ENCODE measurements around the gene TPRN.
"Not testable (repeated sequence)": the region's sequence is repeated elsewhere in the genome, so short reads cannot be mapped to it uniquely, and the experiment has no call there.

Gene TPRN

GRCh38 chr9:137239541-137240200 is 39.1 kb upstream of the TPRN start:
- H3K27ac Mint-ChIP-seq, H3K36me3 Mint-ChIP-seq, H3K9me3 Mint-ChIP-seq, H3K27me3 Mint-ChIP-seq: not testable (repeated sequence)
- Mint-ChIP-seq H3K4me3 (peak overlapping the region; percentile 81), H3K4me1 (peaks cover 16% of the 10 kb centered on the region)

GRCh38 chr9:137237759-137238726 is 37.5 kb upstream of the TPRN start:
- Mint-ChIP-seq H3K4me3 (no peak overlapping the region), H3K9me3 (no peaks in the 10 kb centered on the region), H3K27me3 (no peaks in the 10 kb centered on the region), H3K36me3 (peaks cover 7% of the 10 kb centered on the region), H3K4me1 (peaks cover 16% of the 10 kb centered on the region), H3K27ac (no peak overlapping the region)

GRCh38 chr9:137236936-137237421 is 36.4 kb upstream of the TPRN start:
- Mint-ChIP-seq H3K36me3 (no peaks in the 10 kb centered on the region), H3K4me3 (no peak overlapping the region), H3K27ac (no peak overlapping the region), H3K9me3 (no peaks in the 10 kb centered on the region), H3K4me1 (peaks cover 9% of the 10 kb centered on the region), H3K27me3 (no peaks in the 10 kb centered on the region)

- H3K4me1 Mint-ChIP-seq, result peaks cover 9% of the 10 kb centered on the region
- no peak overlapping the region for H3K27ac Mint-ChIP-seq
- H3K27me3 Mint-ChIP-seq, result no peaks in the 10 kb centered on the region
- H3K4me3 Mint-ChIP-seq, result no peak overlapping the region
- no peaks in the 10 kb centered on the region for H3K9me3 Mint-ChIP-seq
- no peaks in the 10 kb centered on the region for H3K36me3 Mint-ChIP-seq
Measured at GRCh38 chr9:137236238-137236935, 35.8 kb upstream of the TPRN start.

GRCh38 chr9:137235424-137236237 is 35.1 kb upstream of the TPRN start:
- Mint-ChIP-seq H3K4me3 (no peak overlapping the region), H3K36me3 (no peaks in the 10 kb centered on the region), H3K27me3 (no peaks in the 10 kb centered on the region), H3K27ac (no peak overlapping the region), H3K9me3 (no peaks in the 10 kb centered on the region), H3K4me1 (peaks cover 9% of the 10 kb centered on the region)

GRCh38 chr9:137234758-137235423 is 34.4 kb upstream of the TPRN start:
- no peaks in the 10 kb centered on the region for H3K27me3 Mint-ChIP-seq
- no peak overlapping the region for H3K4me3 Mint-ChIP-seq
- peaks cover 9% of the 10 kb centered on the region for H3K4me1 Mint-ChIP-seq
- H3K9me3 Mint-ChIP-seq, result no peaks in the 10 kb centered on the region
- no peaks in the 10 kb centered on the region for H3K36me3 Mint-ChIP-seq
- no peak overlapping the region for H3K27ac Mint-ChIP-seq

- Mint-ChIP-seq H3K4me3 (no peak overlapping the region), H3K36me3 (no peaks in the 10 kb centered on the region), H3K27ac (no peak overlapping the region), H3K27me3 (no peaks in the 10 kb centered on the region), H3K9me3 (no peaks in the 10 kb centered on the region), H3K4me1 (peaks cover 8% of the 10 kb centered on the region)
Measured at GRCh38 chr9:137234055-137234697, 33.6 kb upstream of the TPRN start.

GRCh38 chr9:137233143-137233980 is 32.8 kb upstream of the TPRN start:
- Mint-ChIP-seq H3K36me3 (no peaks in the 10 kb centered on the region), H3K9me3 (no peaks in the 10 kb centered on the region), H3K4me3 (no peak overlapping the region), H3K27ac (no peak overlapping the region), H3K27me3 (no peaks in the 10 kb centered on the region), H3K4me1 (peaks cover 3% of the 10 kb centered on the region)

- H3K9me3 Mint-ChIP-seq, result no peaks in the 10 kb centered on the region
- peaks cover 2% of the 10 kb centered on the region for H3K27me3 Mint-ChIP-seq
- H3K27ac Mint-ChIP-seq, result no peak overlapping the region
- no peaks in the 10 kb centered on the region for H3K36me3 Mint-ChIP-seq
- no peak overlapping the region for H3K4me3 Mint-ChIP-seq
- H3K4me1 Mint-ChIP-seq, result peaks cover 7% of the 10 kb centered on the region
Measured at GRCh38 chr9:137232510-137232909, 32.0 kb upstream of the TPRN start.

- peaks cover 2% of the 10 kb centered on the region for H3K27me3 Mint-ChIP-seq
- H3K27ac Mint-ChIP-seq, result no peak overlapping the region
- H3K9me3 Mint-ChIP-seq, result no peaks in the 10 kb centered on the region
- H3K4me1 Mint-ChIP-seq, result peaks cover 4% of the 10 kb centered on the region
- no peak overlapping the region for H3K4me3 Mint-ChIP-seq
- no peaks in the 10 kb centered on the region for H3K36me3 Mint-ChIP-seq
Measured at GRCh38 chr9:137232101-137232500, 31.6 kb upstream of the TPRN start.

- Mint-ChIP-seq H3K4me3 (no peak overlapping the region), H3K27ac (no peak overlapping the region), H3K27me3 (peaks cover 2% of the 10 kb centered on the region), H3K4me1 (peaks cover 4% of the 10 kb centered on the region), H3K9me3 (no peaks in the 10 kb centered on the region), H3K36me3 (no peaks in the 10 kb centered on the region)
Measured at GRCh38 chr9:137231372-137232039, 31.0 kb upstream of the TPRN start.

GRCh38 chr9:137230705-137231371 is 30.3 kb upstream of the TPRN start, which contains the start of gene SLC34A3:
Gene SLC34A3, plus strand, starts transcription at chr9:137230901. Its CDS starts 802 bp downstream, at chr9:137231703.
- no peaks in the 10 kb centered on the region for H3K9me3 Mint-ChIP-seq
- H3K27me3 Mint-ChIP-seq, result peaks cover 2% of the 10 kb centered on the region
- peaks cover 4% of the 10 kb centered on the region for H3K4me1 Mint-ChIP-seq
- no peak within 1 kb of the TSS for H3K27ac Mint-ChIP-seq
- H3K36me3 Mint-ChIP-seq, result no peaks in the 10 kb centered on the region
- no peak within 1 kb of the TSS for H3K4me3 Mint-ChIP-seq

All from activated naive CD4-positive, alpha-beta T cell treated with anti-CD3 and anti-CD28 coated beads, Interleukin-2, amount 50 U/mL, for 24 hours (primary cell).